Neural progenitor cell (in vitro differentiated cells): Measurements from ENCODE around the gene ZNF726.

ENCODE experiments used
- CTCF ChIP-seq: fragments of 200-600 bp; sonication (generic); IDR thresholded peaks from 2 replicates; pipeline ENCODE4 v1.5.1; 2017; ENCODE audit warnings: antibody characterized with exemption, mild to moderate bottlenecking
- EZH2 ChIP-seq: fragments of 200-600 bp; sonication (generic); IDR thresholded peaks from 2 replicates; pipeline ENCODE4 v1.6.1; 2017; ENCODE audit warnings: antibody characterized with exemption, mild to moderate bottlenecking, moderate library complexity
- EZH2phosphoT487 ChIP-seq: fragments of 200-600 bp; sonication (generic); IDR thresholded peaks from 2 replicates; pipeline ENCODE4 v1.6.1; 2017; ENCODE audit warnings: antibody characterized with exemption

- TF ChIP-seq CTCF: no peak
- no peak for TF ChIP-seq EZH2
- no peak for TF ChIP-seq EZH2phosphoT487
Observed at GRCh38 chr19:23925285-23925684, 10.6 kb downstream of the ZNF726 start.
